Mesothelial cell of epicardium (in vitro differentiated cells): Measurements from ENCODE around the gene GARRE1. TPM values are rescaled to one million over a fixed set of nuclear protein-coding genes. Genes with fewer than 3 reads are reported as not detected.
"Not testable (repeated sequence)": the region's sequence is repeated elsewhere in the genome, so short reads cannot be mapped to it uniquely, and the experiment has no call there.

Source experiments
- DNase-seq, 2 experiments: peaks; one replicate each; pipeline ENCODE4 v3.0.0; 2021; ENCODE audit warnings: low spot score in 2 of 2; ENCODE audit not compliant: unreplicated experiment in 2 of 2
- H3K27ac Mint-ChIP-seq: 2 replicates; pipeline ENCODE4 v1.8.0; 2021; ENCODE audit warnings: mixed read lengths
- H3K27me3 Mint-ChIP-seq: 2 replicates; pipeline ENCODE4 v1.8.0; 2021; ENCODE audit warnings: low read depth, mixed read lengths
- H3K36me3 Mint-ChIP-seq: 2 replicates; pipeline ENCODE4 v1.8.0; 2021; ENCODE audit warnings: mixed read lengths
- H3K4me1 Mint-ChIP-seq: 2 replicates; pipeline ENCODE4 v1.8.0; 2021; ENCODE audit warnings: mixed read lengths
- H3K4me3 Mint-ChIP-seq: 2 replicates; pipeline ENCODE4 v1.8.0; 2021; ENCODE audit warnings: mild to moderate bottlenecking, moderate library complexity, mixed read lengths
- H3K9me3 Mint-ChIP-seq: 2 replicates; pipeline ENCODE4 v1.8.0; 2021; ENCODE audit warnings: mixed read lengths
- total RNA-seq: library from RNA; stranded (reverse); gene quantifications from 3 replicates; pipeline ENCODE4 v1.2.1, GENCODE V29; 2021
- TF ChIP-seq, protein P1 (sequence below): fragments of 200-600 bp; sonication (generic); IDR thresholded peaks from one replicate; pipeline ENCODE4 v1.5.0; 2021; ENCODE audit warnings: antibody characterized with exemption; ENCODE audit not compliant: unreplicated experiment

The GARRE1 gene, protein sequence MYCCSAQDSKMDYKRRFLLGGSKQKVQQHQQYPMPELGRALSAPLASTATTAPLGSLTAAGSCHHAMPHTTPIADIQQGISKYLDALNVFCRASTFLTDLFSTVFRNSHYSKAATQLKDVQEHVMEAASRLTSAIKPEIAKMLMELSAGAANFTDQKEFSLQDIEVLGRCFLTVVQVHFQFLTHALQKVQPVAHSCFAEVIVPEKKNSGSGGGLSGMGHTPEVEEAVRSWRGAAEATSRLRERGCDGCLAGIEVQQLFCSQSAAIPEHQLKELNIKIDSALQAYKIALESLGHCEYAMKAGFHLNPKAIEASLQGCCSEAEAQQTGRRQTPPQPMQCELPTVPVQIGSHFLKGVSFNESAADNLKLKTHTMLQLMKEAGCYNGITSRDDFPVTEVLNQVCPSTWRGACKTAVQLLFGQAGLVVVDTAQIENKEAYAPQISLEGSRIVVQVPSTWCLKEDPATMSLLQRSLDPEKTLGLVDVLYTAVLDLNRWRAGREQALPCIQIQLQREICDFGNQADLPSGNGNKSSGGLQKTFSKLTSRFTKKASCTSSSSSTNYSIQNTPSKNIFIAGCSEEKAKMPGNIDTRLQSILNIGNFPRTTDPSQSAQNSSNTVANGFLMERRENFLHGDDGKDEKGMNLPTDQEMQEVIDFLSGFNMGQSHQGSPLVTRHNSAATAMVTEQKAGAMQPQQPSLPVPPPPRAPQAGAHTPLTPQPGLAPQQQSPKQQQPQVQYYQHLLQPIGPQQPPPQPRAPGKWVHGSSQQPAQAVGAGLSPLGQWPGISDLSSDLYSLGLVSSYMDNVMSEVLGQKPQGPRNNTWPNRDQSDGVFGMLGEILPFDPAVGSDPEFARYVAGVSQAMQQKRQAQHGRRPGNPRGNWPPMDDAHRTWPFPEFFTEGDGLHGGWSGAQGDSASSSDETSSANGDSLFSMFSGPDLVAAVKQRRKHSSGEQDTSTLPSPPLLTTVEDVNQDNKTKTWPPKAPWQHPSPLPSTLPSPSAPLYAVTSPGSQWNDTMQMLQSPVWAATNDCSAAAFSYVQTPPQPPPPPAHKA (N-terminal part only)
- 50.3 to 52.4 TPM (median 50.5 TPM) in 3 replicates for total RNA-seq

DNA sequence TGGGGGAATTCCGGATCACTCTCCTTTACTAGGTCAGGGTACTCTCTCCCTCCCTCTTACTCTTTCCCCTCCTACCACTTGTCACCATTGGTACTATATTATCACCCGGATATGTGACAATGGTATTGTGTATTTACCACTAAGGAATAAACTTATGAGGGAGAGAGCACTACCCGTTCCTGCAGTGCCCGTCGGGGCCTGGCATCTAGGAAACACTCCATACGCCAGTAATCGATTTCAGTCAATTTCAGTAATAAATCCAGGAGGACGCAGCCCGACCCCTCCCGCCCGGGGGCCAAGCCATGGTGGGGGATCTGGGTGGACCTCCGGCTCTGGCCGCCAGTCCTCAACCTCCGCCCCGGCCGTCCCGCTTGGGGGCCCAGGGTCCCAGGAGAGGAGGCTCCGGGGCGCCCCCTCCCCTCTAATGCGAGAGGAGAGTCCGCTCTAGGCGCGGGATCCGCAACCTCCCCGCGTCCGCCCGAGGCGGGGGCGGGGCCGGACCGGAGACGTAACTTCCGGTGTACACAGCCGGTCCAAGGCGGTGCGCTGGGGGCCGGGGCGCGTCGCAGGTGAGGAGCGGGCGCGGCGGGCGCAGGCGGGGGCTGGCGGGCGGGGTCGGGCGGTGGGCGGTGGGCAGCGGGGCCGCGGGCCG, at the start of gene GARRE1:
Gene GARRE1 (plus strand): TSS at position 509 of the 652 bp plus-strand sequence. CDS start 45,920 bp downstream, outside the sequence.
- H3K4me1 Mint-ChIP-seq = peaks cover 27% of the 10 kb centered on the region
- H3K36me3 Mint-ChIP-seq = peaks cover 1% of the 10 kb centered on the region
- TF ChIP-seq, protein P1, sequence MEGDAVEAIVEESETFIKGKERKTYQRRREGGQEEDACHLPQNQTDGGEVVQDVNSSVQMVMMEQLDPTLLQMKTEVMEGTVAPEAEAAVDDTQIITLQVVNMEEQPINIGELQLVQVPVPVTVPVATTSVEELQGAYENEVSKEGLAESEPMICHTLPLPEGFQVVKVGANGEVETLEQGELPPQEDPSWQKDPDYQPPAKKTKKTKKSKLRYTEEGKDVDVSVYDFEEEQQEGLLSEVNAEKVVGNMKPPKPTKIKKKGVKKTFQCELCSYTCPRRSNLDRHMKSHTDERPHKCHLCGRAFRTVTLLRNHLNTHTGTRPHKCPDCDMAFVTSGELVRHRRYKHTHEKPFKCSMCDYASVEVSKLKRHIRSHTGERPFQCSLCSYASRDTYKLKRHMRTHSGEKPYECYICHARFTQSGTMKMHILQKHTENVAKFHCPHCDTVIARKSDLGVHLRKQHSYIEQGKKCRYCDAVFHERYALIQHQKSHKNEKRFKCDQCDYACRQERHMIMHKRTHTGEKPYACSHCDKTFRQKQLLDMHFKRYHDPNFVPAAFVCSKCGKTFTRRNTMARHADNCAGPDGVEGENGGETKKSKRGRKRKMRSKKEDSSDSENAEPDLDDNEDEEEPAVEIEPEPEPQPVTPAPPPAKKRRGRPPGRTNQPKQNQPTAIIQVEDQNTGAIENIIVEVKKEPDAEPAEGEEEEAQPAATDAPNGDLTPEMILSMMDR = no peak
- no peaks in the 10 kb centered on the region for H3K27me3 Mint-ChIP-seq
- peak within 1 kb of the TSS; percentile 96 for H3K27ac Mint-ChIP-seq
- H3K9me3 Mint-ChIP-seq = no peaks in the 10 kb centered on the region
- peak within 1 kb of the TSS; percentile 87 for H3K4me3 Mint-ChIP-seq
- DNase-seq = peak; percentile 86 to 93

DNA sequence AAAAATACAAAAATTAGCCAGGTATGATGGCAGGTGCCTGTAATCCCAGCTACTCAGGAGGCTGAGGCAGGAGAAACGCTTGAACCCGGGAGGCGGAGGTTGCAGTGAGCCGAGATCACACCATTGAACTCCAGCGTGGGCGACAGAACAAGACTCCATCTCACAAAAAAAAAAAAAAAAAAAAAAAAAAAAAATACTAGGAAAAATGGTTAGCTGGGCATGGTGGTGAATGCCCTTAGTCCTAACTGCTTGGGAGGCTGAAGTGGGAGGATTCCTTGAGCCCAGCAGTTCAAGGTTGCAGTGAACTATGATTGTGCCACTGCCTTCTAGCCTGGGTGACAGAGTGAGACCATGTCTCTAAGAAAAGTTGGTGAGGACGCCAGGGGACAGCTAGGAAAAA, 49.0 kb upstream of the GARRE1 start:
- not testable (repeated sequence) for H3K9me3 Mint-ChIP-seq, DNase-seq, H3K4me3 Mint-ChIP-seq, H3K27me3 Mint-ChIP-seq, H3K4me1 Mint-ChIP-seq
- peak overlapping the region; percentile 25 for H3K27ac Mint-ChIP-seq
- H3K36me3 Mint-ChIP-seq = peaks cover 26% of the 10 kb centered on the region

GRCh38 chr19:34208291-34208884, 46.0 kb upstream of the GARRE1 start:
- Mint-ChIP-seq H3K9me3 (no peaks in the 10 kb centered on the region), H3K27ac (no peak overlapping the region), H3K27me3 (no peaks in the 10 kb centered on the region), H3K36me3 (peaks cover 21% of the 10 kb centered on the region), H3K4me3 (no peak overlapping the region), H3K4me1 (no peaks in the 10 kb centered on the region)
- DNase-seq = no peak
- TF ChIP-seq, protein P1 = no peak

DNA sequence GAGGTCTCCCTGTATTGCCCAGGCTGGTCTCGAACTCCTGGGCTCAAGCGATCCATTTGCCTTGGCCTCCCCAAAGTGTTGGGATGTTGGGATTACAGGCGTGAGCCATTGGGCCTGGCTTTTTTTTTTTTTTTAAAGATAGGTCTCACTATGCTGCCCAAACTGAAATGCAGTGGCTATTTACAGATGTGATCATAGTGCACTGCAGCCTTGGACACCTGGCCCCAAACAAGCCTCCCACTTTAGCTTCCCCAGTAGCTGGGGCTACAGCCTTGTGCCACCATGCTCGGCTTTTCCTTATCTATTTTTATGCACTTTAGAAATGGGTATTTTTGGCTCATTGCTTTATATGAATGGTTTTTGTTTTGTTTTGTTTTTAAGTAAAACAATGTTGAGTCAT, 44.6 kb upstream of the GARRE1 start:
- Mint-ChIP-seq H3K36me3 (peaks cover 22% of the 10 kb centered on the region), H3K27me3 (no peaks in the 10 kb centered on the region), H3K27ac (no peak overlapping the region), H3K9me3 (no peaks in the 10 kb centered on the region), H3K4me1 (no peaks in the 10 kb centered on the region), H3K4me3 (no peak overlapping the region)
- DNase-seq = no peak
- TF ChIP-seq, protein P1 = no peak

- H3K9me3 Mint-ChIP-seq = no peaks in the 10 kb centered on the region
- H3K27me3 Mint-ChIP-seq = no peaks in the 10 kb centered on the region
- H3K4me1 Mint-ChIP-seq = peaks cover 8% of the 10 kb centered on the region
- TF ChIP-seq, protein P1 = no peak
- H3K27ac Mint-ChIP-seq = no peak overlapping the region
- no peak overlapping the region for H3K4me3 Mint-ChIP-seq
- DNase-seq = no peak
- H3K36me3 Mint-ChIP-seq = peaks cover 24% of the 10 kb centered on the region
Observed at GRCh38 chr19:34213283-34213682, 41.1 kb upstream of the GARRE1 start.
